22Rv1 (cell line): ENCODE data around the gene EPHA8.

Experiments
- CTCF ChIP-seq: fragments of 450-650 bp; IDR thresholded peaks from 2 replicates; pipeline ENCODE4 v1.5.1; 2017; ENCODE audit warnings: mild to moderate bottlenecking
- ZFX ChIP-seq: fragments of 450-650 bp; IDR thresholded peaks from 2 replicates; pipeline ENCODE4 v1.6.1; 2017; ENCODE audit warnings: antibody characterized with exemption, borderline replicate concordance

- TF ChIP-seq CTCF, result no peak
- no peak for TF ChIP-seq ZFX
Measured at GRCh38 chr1:22638476-22639234, 75.4 kb downstream of the EPHA8 start.
